GM21367 (cell line): ENCODE results near the gene DCD.

Experiments used
- ATAC-seq: cut with Tn5 transposase; IDR thresholded peaks from one replicate; pipeline ENCODE4 v1.9.1; 2021; ENCODE audit not compliant: unreplicated experiment

The DCD gene

DNA sequence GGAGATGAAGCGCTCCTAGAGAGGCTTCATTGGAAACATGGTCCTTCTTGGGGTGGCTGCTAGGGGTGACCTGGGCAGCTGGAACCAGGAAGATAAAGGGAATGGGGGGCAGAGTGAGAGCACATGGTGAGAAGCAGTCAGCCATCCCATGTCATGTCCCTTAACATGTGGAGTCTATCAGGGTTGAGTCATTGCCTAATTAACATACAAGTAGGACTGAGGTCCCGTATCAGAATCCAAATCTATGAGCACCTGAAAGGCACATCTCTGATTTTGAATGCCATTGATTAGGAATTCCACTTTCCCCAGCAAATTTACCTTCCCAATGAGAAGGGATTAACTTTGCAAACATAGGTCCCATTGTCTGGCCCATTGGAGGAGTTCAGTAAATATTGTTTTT, 39.4 kb downstream of the DCD start:
- ATAC-seq: no peak

DNA sequence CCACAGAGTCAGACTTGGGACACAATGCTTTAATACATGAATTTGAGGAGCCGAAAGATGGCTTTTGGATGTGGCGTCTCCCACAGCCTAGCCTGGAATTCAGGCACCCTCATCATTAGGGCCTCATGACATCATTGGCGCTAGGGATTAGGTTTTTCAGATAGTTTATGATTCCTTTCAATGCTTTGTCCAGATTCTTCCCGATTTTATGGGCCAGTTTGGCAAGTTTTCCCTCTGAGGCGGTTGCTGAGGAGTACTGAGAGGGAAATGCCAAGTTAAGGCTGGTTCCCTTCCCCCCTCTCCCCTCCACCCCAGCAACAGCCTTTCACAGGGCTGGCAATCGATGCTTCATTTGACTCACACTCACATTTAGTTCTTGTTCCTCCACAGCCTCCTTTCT, 40.0 kb downstream of the DCD start:
- ATAC-seq: no peak

DNA sequence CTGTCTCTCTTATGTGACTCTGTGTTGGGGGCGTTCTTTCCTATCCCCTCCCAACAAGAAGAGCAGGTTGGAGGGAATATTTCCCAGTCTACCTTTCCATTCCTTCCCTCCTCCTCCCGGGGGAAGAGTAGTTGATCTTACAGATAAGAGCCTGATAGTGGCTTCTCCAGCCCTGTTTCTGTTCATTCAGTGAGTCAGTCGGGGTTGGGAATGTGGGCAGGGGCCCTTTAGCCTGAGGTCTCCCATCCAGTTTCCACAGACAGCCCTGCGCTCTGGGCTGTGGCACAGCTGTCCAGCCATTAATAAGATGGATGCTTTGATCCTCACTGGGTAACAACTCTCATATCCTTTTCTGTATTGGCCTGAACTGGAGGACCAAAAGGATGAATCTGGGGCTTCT, 41.6 kb downstream of the DCD start:
- no peak for ATAC-seq

DNA sequence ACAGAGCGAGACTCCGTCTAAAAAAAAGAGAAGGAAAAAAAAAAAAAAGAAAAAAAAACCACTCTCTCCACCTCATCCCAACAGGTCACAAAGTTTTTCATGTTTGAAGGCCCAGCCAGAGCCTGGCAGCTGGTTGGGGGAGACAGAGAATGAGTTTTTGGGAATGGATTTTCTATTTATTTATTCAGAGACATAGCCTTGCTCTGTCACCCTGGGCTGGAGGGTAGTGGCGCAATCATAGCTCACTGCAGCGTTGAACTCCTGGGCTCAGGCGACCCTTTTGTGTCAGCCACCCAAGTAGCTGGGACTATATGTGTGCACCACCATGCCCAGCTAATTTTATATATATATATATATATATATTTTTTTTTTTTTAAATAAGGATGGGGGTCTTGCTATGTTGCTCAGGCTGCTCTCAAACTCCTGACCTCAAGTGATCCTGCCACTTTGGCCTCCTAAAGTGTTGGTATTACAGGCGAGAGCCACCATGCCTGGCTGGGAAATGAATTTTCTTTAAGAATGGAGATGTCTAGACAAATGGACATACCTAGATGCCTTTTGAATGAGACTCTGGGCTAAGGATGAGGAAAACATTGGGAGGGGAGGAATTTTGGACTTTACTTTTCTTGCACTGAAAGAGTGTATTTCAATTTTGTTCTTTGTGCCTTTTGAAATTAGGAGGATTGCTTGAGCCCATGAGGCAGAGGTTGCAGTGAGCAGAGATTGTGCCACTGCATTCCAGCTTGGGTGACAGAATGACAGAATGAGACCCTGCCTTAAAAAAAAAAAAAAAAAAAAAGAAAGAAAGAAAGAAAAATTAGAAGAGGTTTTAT, 42.8 kb downstream of the DCD start:
- ATAC-seq: no peak

DNA sequence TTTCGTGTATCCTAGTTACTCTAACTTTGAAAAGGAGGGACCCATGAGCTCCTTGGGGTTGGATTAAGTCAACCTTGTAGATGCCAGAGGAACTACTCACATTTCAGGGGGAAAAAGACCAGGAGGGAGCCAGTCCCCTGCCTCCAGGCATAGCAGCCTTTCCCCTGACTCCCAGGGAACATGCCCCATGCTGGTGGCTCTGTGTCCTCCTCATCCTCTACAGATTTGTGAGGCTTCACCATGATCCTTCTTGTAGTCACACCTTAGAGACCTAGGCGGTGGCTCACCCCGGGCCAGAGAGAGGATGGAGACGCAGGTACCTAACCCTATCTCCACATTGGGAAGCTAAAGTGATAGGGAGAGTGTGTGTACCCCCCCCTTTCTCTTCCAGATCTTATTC, 43.7 kb downstream of the DCD start:
- ATAC-seq: no peak

DNA sequence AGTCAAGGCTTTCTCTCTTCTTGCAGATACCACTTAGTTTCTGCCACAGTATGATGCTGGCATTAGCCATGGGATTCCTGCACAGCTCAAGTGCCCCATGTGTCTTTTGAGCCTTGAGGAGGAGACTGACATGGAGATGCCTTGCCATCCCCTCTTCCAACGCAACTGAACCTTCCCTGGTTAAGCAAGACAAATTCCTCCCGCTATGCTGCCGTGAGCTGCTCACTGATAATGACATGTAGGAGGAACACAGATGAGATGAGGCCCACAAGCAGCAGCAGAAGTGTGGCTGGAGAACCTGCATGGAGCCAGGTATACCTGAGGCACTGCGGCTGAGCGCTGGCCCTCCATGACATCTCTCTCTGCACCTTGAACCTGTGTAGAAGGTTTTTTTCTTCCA, 44.3 kb downstream of the DCD start:
- no peak for ATAC-seq

DNA sequence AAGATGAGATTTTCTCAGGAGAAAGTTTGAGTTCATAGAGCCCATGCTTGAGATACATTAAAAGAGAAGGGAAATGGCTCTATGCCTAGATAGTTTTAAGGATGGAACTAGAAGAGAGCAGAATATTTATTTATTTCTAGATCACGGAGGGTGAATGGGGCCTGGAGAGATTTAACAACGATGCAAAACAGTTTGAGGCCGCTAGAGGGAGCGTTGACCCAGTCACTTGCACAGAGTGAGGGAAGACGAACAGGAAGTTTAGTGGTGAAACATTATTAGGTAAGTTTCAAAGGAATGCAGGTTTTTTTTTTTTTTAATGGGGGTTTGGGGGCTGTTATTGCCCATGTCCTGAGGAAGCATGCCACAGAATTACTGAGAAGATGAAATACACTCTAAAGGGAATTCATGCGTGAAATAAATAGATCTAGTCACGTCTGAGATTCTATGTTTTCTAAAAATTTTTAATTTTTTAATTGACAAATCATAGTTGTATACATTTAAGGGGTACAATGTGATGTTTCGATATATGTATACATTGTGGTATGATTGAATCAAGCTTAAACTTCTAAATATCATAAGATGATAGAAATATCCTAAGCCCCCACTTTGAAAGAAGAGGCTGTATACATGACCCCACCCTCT, 44.9 kb downstream of the DCD start:
- ATAC-seq: peak; percentile 91

DNA sequence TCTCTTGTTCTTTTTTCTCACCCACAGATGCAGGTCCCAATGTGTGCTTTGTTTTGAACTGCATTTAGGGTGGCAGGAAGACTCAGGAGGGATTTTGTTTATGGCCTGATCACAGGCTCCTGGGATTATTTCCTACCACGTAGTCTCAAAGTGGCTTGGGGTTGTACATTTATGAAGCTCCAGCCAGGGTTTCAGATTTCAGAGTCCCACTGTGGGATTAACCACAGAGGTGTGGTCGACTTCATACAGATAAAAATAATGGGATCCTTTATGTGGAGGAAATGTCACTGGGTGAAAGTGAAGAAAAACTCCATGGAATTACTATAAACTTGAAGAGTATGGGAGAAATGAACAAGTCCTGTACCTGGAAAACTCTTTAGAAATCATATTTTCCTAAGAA, 45.5 kb downstream of the DCD start:
- ATAC-seq: no peak

DNA sequence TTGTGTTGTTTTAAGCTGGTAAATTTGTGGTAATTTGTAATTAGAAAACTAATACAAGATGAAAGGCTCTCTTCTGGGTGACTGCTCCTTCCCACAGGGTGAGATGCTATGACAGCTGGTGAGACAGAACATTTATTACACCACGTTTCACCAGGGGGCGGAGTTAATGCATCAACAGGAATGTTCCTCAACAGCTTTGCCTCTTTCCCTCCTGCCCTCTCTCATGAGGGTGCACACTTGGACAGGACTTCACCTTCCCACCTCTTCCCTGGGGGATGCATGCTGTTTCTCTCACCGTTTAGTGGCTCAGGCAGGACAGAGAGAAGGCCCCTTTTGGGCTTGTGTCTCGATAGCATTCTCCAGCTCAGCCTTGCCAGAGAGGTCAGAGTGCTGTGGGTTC, 46.3 kb downstream of the DCD start:
- ATAC-seq: no peak

DNA sequence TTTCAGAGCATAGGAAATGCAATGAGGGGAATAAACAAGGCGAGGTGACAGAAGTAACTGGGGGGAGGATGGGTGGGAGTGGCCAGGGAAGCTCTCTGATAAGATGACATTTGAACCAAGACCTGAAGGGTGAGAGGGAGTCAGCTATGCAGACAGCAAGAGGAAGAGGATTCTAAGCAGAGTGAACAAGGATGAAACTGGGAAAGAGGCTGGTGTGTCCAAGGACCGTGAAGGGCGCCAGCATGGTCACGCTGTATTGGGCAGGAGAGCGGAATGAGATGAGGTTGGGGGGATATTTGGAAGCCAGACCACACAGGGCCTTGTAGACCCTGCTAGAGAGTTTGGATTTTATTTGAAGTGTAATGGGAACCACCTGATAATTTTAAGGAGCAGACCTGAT, 49.2 kb downstream of the DCD start:
- no peak for ATAC-seq

DNA sequence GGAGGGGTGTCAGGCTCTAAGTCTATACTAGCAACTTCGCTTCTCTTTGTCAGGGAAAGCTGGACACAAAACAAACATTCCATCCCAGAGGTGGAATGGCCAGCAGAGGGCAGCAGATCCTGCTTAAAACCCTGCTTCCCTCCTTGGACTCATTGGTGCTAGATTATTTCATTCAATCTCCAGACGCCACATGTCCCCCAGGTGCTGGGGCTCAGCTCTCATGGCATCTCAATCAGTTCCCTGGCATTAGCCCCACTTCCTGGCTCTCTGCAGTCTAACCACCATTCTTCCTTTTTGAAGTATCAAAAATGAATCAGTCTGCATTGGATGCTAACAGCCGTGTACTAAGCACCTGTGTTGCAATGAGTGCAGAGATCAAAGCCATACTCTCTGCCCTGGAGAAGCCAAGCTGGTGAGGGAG, 51.6 kb downstream of the DCD start:
- no peak for ATAC-seq

DNA sequence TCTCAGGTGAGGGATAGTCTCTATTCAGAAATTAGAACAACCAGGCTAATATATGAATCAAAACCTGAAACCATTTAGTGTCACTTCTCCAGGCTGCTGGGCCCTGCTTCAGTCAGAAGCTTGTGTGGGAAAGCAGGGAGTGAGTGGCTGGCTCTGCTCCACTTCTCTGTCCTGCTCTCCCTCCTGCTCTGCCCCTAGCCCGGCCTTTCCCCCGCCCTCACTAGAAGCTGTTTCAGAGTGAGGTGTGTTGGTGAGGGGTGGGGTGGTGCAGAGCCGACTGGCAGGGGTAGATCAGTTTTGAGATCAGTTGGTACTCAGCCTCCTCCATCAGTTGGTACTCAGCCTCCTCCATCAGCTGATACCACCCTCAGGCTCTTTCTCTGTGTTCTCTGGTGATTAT, 52.7 kb downstream of the DCD start:
- ATAC-seq: no peak
